IPS-NIHi7 (cell line): ENCODE measurements around the gene SPNS1.
"Not testable (repeated sequence)": the region's sequence is repeated elsewhere in the genome, so short reads cannot be mapped to it uniquely, and the experiment has no call there.

ENCODE experiments used
- DNase-seq: peaks from one replicate; pipeline ENCODE4 v3.0.0; 2012; ENCODE audit warnings: mixed read lengths; ENCODE audit errors: extremely low spot score

Gene SPNS1

GRCh38 chr16:28951410-28951943, 23.1 kb upstream of the SPNS1 start:
- DNase-seq = peak; percentile 56

- no peak for DNase-seq
These were observed 16.4 kb upstream of the SPNS1 start for GRCh38 chr16:28958216-28958615.

GRCh38 chr16:28958836-28959235, 15.7 kb upstream of the SPNS1 start:
- no peak for DNase-seq

GRCh38 chr16:28964072-28964471, 10.5 kb upstream of the SPNS1 start:
- DNase-seq = no peak

GRCh38 chr16:28964496-28964895, 10.1 kb upstream of the SPNS1 start:
- no peak for DNase-seq

- DNase-seq = no peak
These were observed 7.4 kb upstream of the SPNS1 start for GRCh38 chr16:28967156-28967555.

- DNase-seq = not testable (repeated sequence)
These were observed 4.9 kb upstream of the SPNS1 start for GRCh38 chr16:28969696-28970095.

GRCh38 chr16:28974007-28974436, 556 bp upstream of the SPNS1 start:
- DNase-seq = peak; percentile 82

GRCh38 chr16:28975158-28975599, 601 bp downstream of the SPNS1 start:
- DNase-seq = no peak

- DNase-seq = peak; percentile 81
These were observed 3.4 kb downstream of the SPNS1 start for GRCh38 chr16:28977703-28978662.

GRCh38 chr16:28980330-28980729, 5.8 kb downstream of the SPNS1 start:
- not testable (repeated sequence) for DNase-seq

GRCh38 chr16:28980929-28981328, 6.4 kb downstream of the SPNS1 start:
- DNase-seq = no peak

- DNase-seq = peak; percentile 83
These were observed 6.9 kb downstream of the SPNS1 start for GRCh38 chr16:28981517-28981916.

GRCh38 chr16:28982418-28982817, 7.8 kb downstream of the SPNS1 start:
- no peak for DNase-seq

- DNase-seq = no peak
These were observed 8.4 kb downstream of the SPNS1 start for GRCh38 chr16:28982949-28983348.

GRCh38 chr16:28983644-28984043, 9.1 kb downstream of the SPNS1 start:
- no peak for DNase-seq

GRCh38 chr16:28984091-28984490, 9.5 kb downstream of the SPNS1 start:
- no peak for DNase-seq

GRCh38 chr16:28984619-28985135, 10.1 kb downstream of the SPNS1 start, which contains the start of gene LAT:
Gene LAT, plus strand, starts transcription at chr16:28985052. Its CDS starts 366 bp downstream, at chr16:28985418.
- DNase-seq = no peak

- no peak for DNase-seq
These were observed 10.8 kb downstream of the SPNS1 start for GRCh38 chr16:28985211-28986041.

- no peak for DNase-seq
These were observed 11.5 kb downstream of the SPNS1 start for GRCh38 chr16:28986046-28986445.

- no peak for DNase-seq
These were observed 11.9 kb downstream of the SPNS1 start for GRCh38 chr16:28986492-28986891.
